Ascending aorta (tissue), 2 donors: ENCODE data around the gene PGAP3. TPM values are rescaled to one million over a fixed set of nuclear protein-coding genes. Genes with fewer than 3 reads are reported as not detected.

Experiments used
- DNase-seq, 2 donors: peaks; one replicate each; pipeline ENCODE4 v3.0.0-alpha.2; 2019; ENCODE audit warnings: low spot score in 2 of 2
- H3K27ac ChIP-seq, 2 donors: fragments of 200-600 bp; sonication (generic); one replicate each; pipeline ENCODE4 v1.5.1; 2016 to 2017; ENCODE audit warnings: mild to moderate bottlenecking in 1 of 2
- H3K27me3 ChIP-seq: fragments of 200-600 bp; sonication (generic); one replicate; pipeline ENCODE4 v1.5.1; 2017
- H3K36me3 ChIP-seq, 2 donors: fragments of 200-600 bp; sonication (generic); one replicate each; pipeline ENCODE4 v1.5.1; 2016
- H3K4me1 ChIP-seq, 2 donors: fragments of 200-600 bp; sonication (generic); one replicate each; pipeline ENCODE4 v1.5.1; 2016 to 2017; ENCODE audit warnings: mild to moderate bottlenecking in 1 of 2
- H3K4me3 ChIP-seq, 2 donors: fragments of 200-600 bp; sonication (generic); one replicate each; pipeline ENCODE4 v1.5.1; 2016 to 2017; ENCODE audit warnings: mild to moderate bottlenecking in 1 of 2
- H3K9me3 ChIP-seq, 2 donors: fragments of 200-600 bp; sonication (generic); one replicate each; pipeline ENCODE4 v1.5.1; 2016
- intact Hi-C: fragments of 100-400 bp; cut with DNase I; formaldehyde crosslinking; loops from one replicate; pipeline ENCODE4 v1.15.1; 2023
- total RNA-seq: library from RNA; depleted of rRNA; stranded (reverse); fragments of >200 nt; gene quantifications from one replicate; pipeline ENCODE4 v1.1.0, GENCODE V29; 2016
- TF ChIP-seq, protein P1 (sequence below), 3 experiments: fragments of 200-600 bp in 2 of 3; fragments of 450-650 bp in 1 of 3; sonication (generic) in 2 of 3; IDR thresholded peaks; one replicate each; pipeline ENCODE4 v1.5.1; 2016 to 2019; ENCODE audit warnings: antibody characterized with exemption in 3 of 3, mild to moderate bottlenecking in 1 of 3, moderate library complexity in 1 of 3

Gene PGAP3
- total RNA-seq, 1 donor from 2014 or later = 29.5 TPM

DNA sequence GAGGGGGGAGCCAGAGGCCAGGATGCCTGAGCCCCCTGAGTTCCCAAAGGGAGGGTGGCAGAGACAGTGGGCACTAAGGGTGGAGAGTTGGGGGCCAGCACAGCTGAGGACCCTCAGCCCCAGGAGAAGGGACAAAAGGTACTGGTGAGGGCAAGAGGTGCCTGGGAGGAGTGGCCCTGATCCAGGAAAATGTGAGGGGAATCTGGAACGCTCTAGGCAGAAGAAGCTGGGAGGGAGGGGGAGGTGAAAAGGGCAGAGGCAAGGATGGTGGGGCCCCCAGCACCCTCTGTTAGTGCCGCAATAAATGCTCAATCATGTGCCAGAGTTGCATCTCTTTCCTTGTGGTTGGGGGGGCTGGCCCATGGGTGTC, 21.6 kb downstream of the PGAP3 start:
- TF ChIP-seq, protein P1, sequence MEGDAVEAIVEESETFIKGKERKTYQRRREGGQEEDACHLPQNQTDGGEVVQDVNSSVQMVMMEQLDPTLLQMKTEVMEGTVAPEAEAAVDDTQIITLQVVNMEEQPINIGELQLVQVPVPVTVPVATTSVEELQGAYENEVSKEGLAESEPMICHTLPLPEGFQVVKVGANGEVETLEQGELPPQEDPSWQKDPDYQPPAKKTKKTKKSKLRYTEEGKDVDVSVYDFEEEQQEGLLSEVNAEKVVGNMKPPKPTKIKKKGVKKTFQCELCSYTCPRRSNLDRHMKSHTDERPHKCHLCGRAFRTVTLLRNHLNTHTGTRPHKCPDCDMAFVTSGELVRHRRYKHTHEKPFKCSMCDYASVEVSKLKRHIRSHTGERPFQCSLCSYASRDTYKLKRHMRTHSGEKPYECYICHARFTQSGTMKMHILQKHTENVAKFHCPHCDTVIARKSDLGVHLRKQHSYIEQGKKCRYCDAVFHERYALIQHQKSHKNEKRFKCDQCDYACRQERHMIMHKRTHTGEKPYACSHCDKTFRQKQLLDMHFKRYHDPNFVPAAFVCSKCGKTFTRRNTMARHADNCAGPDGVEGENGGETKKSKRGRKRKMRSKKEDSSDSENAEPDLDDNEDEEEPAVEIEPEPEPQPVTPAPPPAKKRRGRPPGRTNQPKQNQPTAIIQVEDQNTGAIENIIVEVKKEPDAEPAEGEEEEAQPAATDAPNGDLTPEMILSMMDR (IDR thresholded peaks at IDR 0.05) = no peak
- DNase-seq = no peak
- Histone ChIP-seq H3K27ac (peak overlapping the region; percentile 68 to 74), H3K36me3 (peaks cover 0 to under 1% of the 10 kb centered on the region in 2 donors), H3K4me3 (no peak overlapping the region), H3K9me3 (no peaks in the 10 kb centered on the region), H3K27me3 (no peaks in the 10 kb centered on the region), H3K4me1 (peaks cover 25 to 58% of the 10 kb centered on the region in 2 donors)
- intact Hi-C loops = loop anchor here (2.0 to 5.0 kb wide), 2 partner anchors 31 to 66 kb away; partner anchors contain the start of gene MIEN1

GRCh38 chr17:39665642-39666224, 22.1 kb downstream of the PGAP3 start:
- no peak for DNase-seq
- TF ChIP-seq, protein P1 (IDR thresholded peaks at IDR 0.05) = peak in 2 of 3 experiments; percentile 8 to 16
- peaks cover 0 to 6% of the 10 kb centered on the region in 2 donors for H3K36me3 ChIP-seq
- H3K9me3 ChIP-seq = no peaks in the 10 kb centered on the region
- intact Hi-C loops = loop anchor here (2.0 to 5.0 kb wide), 2 partner anchors 31 to 67 kb away; partner anchors contain the start of gene MIEN1
- peak overlapping the region; percentile 68 to 74 for H3K27ac ChIP-seq
- H3K27me3 ChIP-seq = no peaks in the 10 kb centered on the region
- H3K4me3 ChIP-seq = peak overlapping the region in 1 of 2 donors; percentile 4
- peaks cover 25 to 58% of the 10 kb centered on the region in 2 donors for H3K4me1 ChIP-seq

DNA sequence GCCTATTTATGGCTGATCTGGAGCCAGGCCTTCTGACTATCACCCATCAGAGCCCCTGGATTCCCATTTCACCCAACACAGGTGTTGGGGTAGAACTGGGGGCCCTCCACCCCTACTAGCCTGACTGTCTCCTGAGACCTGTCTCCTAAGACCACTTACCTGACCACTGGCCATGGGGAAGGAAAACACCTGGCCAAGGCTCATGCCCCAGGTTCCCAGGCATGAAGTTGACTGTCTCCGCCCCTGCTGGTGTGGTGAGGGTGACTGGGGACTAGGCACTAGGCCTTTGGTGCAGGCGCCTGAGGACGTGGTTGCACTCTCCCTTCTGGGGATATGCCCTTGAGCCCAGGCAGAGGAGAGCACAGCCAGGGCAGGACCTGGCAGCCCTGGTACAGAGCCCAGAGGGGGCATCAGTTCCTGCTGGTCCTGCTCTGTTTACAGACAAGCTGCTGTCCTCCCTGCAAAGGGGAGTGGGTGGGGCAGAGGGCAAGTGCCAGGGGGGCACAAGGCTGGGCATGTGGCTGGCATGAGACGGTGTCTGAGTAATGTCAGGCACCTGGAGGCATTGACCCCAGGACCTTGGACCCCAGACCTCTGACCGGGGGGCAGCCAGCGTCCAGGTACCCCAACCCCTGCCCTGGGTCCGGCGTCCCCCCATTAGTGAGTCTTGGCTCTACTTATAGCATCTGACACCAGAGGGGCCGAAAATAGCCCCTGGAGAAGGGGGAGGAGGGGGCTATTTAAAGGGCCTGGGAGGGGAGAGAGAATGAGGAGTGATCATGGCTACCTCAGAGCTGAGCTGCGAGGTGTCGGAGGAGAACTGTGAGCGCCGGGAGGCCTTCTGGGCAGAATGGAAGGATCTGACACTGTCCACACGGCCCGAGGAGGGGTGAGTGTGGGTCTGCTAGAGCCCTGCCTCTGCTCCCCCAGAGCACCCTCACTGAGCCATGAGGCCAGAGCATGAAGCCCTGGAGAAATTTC, 23.0 kb downstream of the PGAP3 start, which contains the start of gene TCAP:
TCAP (plus strand) TSS at position 769 of the 981 bp plus-strand sequence; CDS start at position 780, 11 bp downstream.
- intact Hi-C loops = loop anchor here (5.0 kb wide), 1 partner anchor 67 kb away; the partner anchor contains the start of gene MIEN1
- Histone ChIP-seq H3K27me3 (no peaks in the 10 kb centered on the region), H3K36me3 (peaks cover 5 to 12% of the 10 kb centered on the region in 2 donors), H3K4me3 (peak within 1 kb of the TSS in 1 of 2 donors; percentile 4), H3K4me1 (peaks cover 25 to 58% of the 10 kb centered on the region in 2 donors), H3K27ac (peak within 1 kb of the TSS; percentile 68 to 74), H3K9me3 (no peaks in the 10 kb centered on the region)
- no peak for DNase-seq
- TF ChIP-seq, protein P1 (IDR thresholded peaks at IDR 0.05) = no peak

DNA sequence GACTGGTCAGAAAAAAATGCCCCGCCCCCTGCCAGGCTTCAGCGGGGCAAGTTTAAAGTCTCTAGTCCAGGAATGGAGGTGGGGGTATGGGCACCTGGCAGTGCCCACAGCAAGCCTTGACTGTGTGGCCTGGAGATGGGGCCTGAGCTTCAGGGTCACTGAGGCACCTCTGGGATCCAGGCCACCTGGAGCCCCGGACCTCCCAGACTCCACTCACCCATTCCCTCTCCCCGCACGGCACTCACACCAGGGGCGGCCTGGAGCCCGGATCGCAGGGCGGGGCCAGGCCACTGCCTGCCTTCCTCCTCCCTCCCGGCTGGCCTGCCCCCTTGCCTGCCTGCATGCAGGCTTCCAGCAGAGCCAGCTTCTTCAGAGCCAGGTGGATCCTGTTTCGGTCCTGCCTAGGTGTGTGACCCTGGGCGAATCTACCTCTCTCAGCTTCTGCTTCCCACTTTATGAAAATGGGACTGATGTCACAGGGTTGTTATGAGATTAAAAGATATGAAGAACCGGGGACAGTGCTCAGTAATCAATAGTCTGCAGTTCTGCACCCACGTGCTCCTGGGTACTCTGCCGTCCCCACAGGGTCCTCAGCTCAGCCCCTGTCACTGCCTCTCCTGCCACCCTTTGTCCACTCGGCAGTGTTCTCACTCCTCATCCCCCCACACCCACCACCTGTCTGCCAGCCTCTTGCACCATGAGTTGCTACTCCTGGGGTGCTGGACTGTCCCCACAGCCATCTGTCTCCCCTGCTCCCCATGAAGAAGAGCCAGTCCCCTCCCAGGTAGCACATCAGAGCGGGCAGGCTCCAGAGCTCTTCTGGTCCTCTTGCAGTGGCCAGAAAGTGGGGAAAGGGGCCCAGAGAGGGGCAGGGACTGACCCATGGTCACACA, 23.9 kb downstream of the PGAP3 start:
- H3K27ac ChIP-seq = peak overlapping the region; percentile 68 to 74
- no peak overlapping the region for H3K4me3 ChIP-seq
- peaks cover 25 to 58% of the 10 kb centered on the region in 2 donors for H3K4me1 ChIP-seq
- H3K9me3 ChIP-seq = no peaks in the 10 kb centered on the region
- TF ChIP-seq, protein P1 (IDR thresholded peaks at IDR 0.05) = no peak
- intact Hi-C loops = no loop called here
- no peak for DNase-seq
- peaks cover 13 to 21% of the 10 kb centered on the region in 2 donors for H3K36me3 ChIP-seq
- H3K27me3 ChIP-seq = no peaks in the 10 kb centered on the region

DNA sequence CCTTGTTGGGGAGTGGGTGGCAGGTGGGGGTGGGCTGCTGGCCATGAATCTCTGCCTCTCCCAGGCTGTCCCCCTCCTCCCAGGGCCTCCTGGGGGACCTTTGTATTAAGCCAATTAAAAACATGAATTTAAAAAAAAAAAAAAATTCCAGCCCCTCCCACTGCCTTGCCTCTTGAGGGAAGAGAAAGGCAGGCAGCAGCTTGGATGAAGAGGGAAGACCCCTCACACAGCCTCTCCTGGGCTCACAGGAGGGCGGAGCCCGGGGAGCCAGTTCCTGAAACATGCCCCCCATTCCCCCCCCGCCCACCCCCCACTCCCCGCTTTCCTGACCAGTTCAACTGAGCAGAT, 24.5 kb downstream of the PGAP3 start:
- Histone ChIP-seq H3K4me3 (no peak overlapping the region), H3K27me3 (no peaks in the 10 kb centered on the region), H3K36me3 (peaks cover 19 to 24% of the 10 kb centered on the region in 2 donors), H3K4me1 (peaks cover 23 to 54% of the 10 kb centered on the region in 2 donors), H3K27ac (peak overlapping the region; percentile 68 to 74), H3K9me3 (no peaks in the 10 kb centered on the region)
- DNase-seq = no peak
- TF ChIP-seq, protein P1 (IDR thresholded peaks at IDR 0.05) = no peak
- intact Hi-C loops = no loop called here
